GM19397 (cell line): ENCODE results near the gene DUSP2.

ENCODE experiments used
- ATAC-seq: cut with Tn5 transposase; IDR thresholded peaks from one replicate; pipeline ENCODE4 v1.9.1; 2021; ENCODE audit warnings: mild to moderate bottlenecking, moderate library complexity; ENCODE audit not compliant: unreplicated experiment

Gene DUSP2

DNA sequence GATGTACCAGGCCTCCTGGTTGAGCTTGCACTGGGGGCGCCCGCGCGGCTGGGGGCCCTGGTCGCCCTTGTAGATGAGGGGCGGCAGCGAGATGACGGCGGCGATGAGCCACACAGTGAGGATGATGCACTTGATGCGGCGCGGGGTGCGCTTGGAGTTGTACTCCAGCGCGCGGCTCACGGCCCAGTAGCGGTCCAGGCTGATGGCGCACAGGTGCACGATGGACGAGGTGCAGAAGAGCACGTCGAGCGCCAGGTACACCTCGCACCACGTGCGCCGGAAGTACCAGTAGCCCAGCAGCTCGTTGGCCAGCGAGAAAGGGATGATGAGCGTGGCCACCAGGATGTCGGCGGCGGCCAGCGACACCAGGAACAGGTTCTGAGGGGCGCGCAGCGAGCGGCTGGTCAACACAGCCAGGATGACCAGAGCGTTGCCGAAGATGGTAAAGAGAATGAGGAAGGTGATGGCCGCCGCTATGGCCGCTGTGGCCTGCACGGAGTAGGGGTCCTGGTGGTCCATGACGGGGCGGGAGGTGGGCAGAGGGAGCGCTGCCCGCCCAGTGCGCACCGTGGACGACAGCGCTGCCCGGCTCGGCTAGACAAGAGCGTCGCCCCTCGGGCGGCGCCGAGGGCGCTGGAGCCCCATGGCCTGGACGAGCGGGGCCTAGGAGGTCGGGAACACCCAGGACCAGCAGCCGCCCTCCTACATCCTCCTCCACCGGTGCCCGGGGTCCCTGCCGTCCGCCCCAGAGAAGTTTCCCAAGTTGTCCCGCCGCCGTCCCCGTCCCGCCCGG, 29.4 kb downstream of the DUSP2 start:
- no peak for ATAC-seq

- no peak for ATAC-seq
Measured at GRCh38 chr2:96114903-96115581, 30.2 kb downstream of the DUSP2 start.

GRCh38 chr2:96114546-96114902, 30.7 kb downstream of the DUSP2 start:
- no peak for ATAC-seq

- no peak for ATAC-seq
Measured at GRCh38 chr2:96113951-96114350, 31.3 kb downstream of the DUSP2 start.

- no peak for ATAC-seq
Measured at GRCh38 chr2:96113367-96113677, 31.9 kb downstream of the DUSP2 start.

DNA sequence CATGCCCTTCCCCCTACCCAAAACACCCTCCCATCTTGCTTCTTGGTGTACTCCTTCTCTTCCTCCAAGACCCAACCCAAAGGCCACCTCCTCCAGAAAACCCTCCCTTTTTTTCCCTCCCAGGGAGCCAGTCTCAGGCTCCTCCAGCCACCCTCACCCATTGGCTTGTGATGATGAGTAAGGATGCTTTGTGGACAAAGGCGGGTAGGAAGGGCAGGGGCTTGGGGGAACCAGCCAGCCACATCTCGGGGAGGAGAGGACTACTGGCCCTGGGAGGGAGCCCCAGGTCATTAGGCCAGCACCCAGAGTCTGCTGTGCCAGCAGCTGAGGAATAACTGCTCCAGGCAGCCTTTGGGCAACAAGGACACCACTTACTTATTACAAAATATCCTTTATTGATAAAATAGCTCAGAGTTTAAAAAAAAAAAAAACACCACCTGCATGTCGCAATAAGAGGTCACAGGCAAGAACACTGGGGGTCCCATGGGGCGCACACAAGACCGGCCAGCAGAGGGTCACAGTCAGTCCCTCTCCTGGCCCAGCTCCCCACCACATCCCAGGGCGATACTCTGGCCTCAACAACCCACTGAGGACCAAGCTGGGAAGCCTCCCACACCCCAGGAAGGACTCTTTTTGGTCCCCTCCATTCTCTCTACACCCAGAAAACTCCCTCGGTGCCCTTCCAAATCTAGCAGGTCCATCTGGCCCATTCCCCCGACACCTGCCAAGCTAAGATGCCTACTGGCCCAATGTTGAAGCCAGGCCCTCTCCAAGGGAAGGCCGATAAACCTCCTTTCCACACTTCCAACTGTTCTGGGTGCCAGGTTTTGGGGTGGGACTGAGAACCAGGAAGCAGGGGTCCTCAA, 32.5 kb downstream of the DUSP2 start:
- no peak for ATAC-seq

- ATAC-seq = no peak
Measured at GRCh38 chr2:96111823-96112500, 33.3 kb downstream of the DUSP2 start.

DNA sequence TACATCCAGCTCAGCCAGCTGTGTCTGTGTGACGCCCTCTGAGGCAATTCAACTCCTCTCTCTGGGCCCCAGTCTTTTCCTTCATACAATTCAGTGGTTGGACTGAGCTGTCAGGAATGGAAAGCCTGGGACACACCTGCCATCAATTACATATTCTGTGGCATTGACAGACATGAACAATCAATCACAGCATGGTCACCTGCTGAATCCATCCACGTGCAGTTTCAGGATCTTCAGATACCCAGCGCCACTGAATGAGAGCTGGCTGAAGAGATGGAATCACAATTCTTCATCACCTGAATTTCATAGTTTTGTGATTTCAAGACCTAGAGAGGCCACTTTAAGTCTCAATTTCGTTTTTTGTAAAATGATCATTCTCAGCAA, 34.0 kb downstream of the DUSP2 start:
- no peak for ATAC-seq

DNA sequence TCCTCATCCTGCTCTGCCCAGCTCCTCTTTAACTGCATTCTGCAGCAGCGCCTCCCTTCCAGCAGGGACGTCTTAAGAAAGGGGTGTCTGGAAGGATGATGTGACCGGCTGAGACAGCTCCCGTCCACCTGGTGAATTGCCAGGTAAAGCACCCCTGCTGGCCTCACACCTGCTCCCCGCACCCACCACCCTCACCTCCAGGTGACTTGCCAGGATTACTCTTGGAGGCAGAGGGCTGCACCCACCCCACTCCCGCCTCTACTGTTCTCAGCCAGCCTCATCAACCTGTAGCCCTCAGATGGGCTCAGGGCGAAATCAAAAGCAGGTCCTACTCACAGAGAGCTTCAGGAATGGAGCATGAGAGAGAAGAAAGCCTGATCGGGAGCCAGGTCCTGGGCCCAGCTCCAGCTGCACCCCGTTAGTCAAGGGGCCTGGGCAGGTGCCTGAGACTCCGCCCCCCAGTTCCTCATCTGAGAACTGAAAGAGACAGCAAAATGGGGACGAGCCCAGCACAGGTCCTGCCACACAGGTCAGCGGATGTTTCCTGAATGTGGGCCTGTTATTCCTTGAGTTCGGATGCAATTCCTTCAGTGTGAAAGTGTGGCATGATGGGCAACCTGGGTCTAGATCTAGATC, 34.5 kb downstream of the DUSP2 start:
- ATAC-seq = no peak

DNA sequence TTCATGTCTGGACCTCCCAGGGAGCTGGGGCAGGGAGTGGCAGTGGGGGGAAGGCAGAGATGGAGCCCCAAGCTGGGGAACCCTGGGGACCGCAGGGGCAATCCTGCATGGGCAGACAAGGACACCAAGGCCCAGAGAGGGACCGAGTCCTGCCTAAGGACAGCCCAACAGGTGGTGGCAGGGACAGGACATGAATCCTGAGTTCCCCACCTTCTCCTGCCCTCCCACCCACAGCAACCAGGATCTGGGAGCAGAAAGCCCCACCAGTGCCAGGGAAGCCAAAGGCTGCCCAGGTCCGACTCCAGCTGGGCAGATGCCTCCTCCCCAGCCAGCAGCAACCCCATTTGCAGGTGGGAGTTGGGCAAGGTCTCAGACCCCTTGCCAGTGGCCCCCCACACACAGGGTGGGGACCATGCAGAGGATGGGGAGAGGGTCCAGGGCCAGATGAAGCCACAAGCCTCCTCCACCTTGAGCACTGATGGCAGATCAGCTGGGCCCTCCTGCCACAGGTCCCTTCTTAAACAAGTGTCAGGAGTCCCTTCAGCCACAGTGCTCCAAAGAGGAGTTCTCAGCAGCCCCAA, 35.2 kb downstream of the DUSP2 start:
- ATAC-seq = no peak

DNA sequence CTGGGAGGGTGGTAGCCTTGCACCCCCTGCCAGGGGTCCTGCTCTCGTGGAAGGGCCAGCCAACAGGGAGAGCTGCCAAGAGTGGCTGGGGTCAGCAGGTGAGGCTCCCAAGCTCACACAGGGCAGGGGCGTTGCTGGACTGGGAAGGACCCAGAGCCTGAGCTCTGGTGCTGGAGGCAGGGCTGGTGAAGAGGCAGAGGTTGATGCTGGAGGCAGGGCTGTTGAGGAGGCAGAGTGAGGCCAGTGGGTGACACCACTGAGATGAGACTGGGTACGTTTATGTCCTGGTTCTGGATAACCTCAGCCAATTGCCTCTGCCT, 35.9 kb downstream of the DUSP2 start:
- ATAC-seq = no peak

DNA sequence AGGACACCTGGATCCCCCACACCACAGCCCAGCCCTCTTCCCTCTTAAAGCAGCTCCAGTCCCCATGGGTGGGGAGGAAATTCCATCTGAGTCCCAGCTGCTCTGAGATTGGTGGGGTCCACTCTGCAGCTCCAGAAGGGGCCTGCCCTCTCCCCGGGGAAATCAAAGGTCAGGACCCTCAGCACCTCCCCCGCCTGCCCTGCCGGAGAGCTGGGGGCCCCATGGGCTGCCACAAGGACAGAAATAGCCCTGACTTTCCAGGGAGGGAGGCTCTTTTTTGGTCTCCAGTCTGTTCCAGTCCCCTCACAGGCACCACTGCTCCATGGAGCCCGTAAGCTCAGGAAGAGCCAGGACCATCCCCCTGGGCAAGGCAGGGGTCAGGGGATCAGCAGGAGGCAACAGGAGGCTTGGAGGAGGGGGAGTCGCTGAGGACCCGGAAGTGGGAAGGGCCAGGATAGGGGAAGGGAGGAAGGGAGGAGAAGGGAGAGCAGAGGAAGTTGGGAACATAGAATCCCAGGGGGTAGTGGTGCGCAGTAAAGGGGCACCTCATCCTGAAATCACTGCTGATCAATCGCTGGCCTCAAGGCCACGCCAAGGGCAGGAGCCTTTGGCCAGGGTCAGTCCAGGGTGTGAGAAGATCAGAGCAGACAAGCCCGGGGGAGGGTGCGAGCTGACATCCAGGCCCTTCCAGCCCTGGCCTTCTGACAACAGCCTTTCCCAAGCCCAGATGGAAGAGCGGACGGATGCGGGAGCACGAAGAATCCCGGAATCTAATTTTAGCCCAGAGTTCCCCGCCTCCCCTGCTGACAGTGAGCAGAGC, 36.5 kb downstream of the DUSP2 start:
- no peak for ATAC-seq

DNA sequence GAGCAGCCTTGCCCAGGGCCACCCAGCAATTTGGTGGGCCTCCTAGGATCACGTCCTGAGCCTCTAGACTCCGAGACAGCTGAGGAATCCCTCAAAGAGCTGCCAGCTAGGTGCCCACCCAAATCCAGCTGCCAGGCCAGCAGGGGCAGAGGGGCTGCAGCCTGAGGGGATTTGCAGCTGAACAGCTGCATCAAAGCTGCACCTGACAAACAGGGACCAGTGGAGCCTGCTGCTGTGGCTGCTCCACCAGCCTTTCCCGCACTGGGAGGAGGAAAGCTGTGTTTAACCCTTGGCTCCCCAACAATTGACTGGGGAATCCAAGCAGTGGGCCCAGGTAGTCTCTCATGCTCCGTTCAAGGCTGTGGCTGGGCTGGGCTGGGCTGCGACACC, 37.1 kb downstream of the DUSP2 start:
- no peak for ATAC-seq

DNA sequence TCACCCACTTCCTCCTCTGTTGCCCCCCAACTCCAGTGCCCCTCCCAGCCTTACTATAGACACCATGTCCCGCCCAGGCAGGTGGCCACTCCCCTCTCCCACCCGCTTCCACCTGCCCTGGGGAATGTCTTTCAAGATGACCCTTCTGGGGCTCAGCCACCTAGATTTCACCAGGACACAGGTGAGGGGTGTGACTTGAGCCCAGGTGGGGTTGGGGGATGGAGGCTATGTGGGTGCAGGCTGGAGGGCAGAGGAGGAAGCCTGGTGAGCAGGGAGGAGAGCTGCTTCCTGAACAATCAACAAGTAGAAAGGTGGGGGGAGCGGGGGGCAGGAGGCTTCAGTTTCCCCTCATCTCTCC, 37.6 kb downstream of the DUSP2 start:
- ATAC-seq = no peak

GRCh38 chr2:96106991-96107707, 38.1 kb downstream of the DUSP2 start:
- no peak for ATAC-seq

GRCh38 chr2:96105994-96106715, 39.1 kb downstream of the DUSP2 start:
- ATAC-seq = no peak

GRCh38 chr2:96105152-96105915, 39.9 kb downstream of the DUSP2 start:
- no peak for ATAC-seq

- no peak for ATAC-seq
Measured at GRCh38 chr2:96104487-96104861, 40.8 kb downstream of the DUSP2 start.
